CD4-positive, alpha-beta T cell (primary cell): ENCODE data around the gene WDR72. TPM values are rescaled to one million over a fixed set of nuclear protein-coding genes. Genes with fewer than 3 reads are reported as not detected.

Experiments
- ATAC-seq: fragments of 200-7000 bp; cut with Tn5 transposase; one replicate; pipeline ENCODE4 v1.10.0; 2022; ENCODE audit warnings: mild to moderate bottlenecking; ENCODE audit not compliant: poor library complexity
- CTCF ChIA-PET: fragments of 350-600 bp; sonication (Branson Sonifier 250); formaldehyde crosslinking; loops from one replicate; lab custom pipeline; 2021; ENCODE audit warnings: antibody characterized with exemption, inconsistent platforms; lab: Charles Lee
- POLR2A ChIA-PET: fragments of 350-600 bp; sonication (Branson Sonifier 250); formaldehyde crosslinking; loops from one replicate; lab custom pipeline; 2021; ENCODE audit warnings: antibody characterized with exemption, inconsistent platforms; lab: Charles Lee
- DNase-seq, 14 experiments: peaks; one replicate each; pipeline ENCODE4 v3.0.0-alpha.2; 2013 to 2020; ENCODE audit warnings: mixed read lengths in 2 of 14
- H3K27ac ChIP-seq, 2 donors: one replicate each; pipeline versions ENCODE4 v1.5.1 to v1.7.0; 2013; ENCODE audit warnings: low read length in 2 of 2, low read depth in 1 of 2, mild to moderate bottlenecking in 1 of 2
- H3K27me3 ChIP-seq, 2 experiments: 1 replicate in 1 of 2; 2 replicates in 1 of 2; pipeline versions ENCODE4 v1.6.1 to v1.7.0; 2013; ENCODE audit warnings: low read length in 2 of 2, control low read depth in 1 of 2, mild to moderate bottlenecking in 1 of 2, moderate library complexity in 1 of 2; ENCODE audit not compliant: insufficient read depth in 2 of 2, control insufficient read depth in 1 of 2
- H3K36me3 ChIP-seq: one replicate; pipeline ENCODE4 v1.6.1; 2013; ENCODE audit warnings: low read length, control low read depth; ENCODE audit not compliant: insufficient read depth
- H3K4me1 ChIP-seq: one replicate; pipeline ENCODE4 v1.6.1; 2013; ENCODE audit warnings: low read length, control low read depth; ENCODE audit not compliant: insufficient read depth
- H3K4me3 ChIP-seq: one replicate; pipeline ENCODE4 v1.5.1; 2013; ENCODE audit warnings: mild to moderate bottlenecking, low read length, moderate library complexity
- H3K9me3 ChIP-seq, 2 experiments: 1 replicate in 1 of 2; 2 replicates in 1 of 2; pipeline versions ENCODE4 v1.6.1 to v1.7.0; 2013; ENCODE audit warnings: low read length in 2 of 2, mild to moderate bottlenecking in 2 of 2, control low read depth in 1 of 2, moderate library complexity in 1 of 2; ENCODE audit not compliant: control insufficient read depth in 1 of 2, insufficient read depth in 1 of 2
- H3K27ac Mint-ChIP-seq: one replicate; pipeline ENCODE4 v1.8.0; 2020; ENCODE audit warnings: mixed read lengths
- H3K27me3 Mint-ChIP-seq: one replicate; pipeline ENCODE4 v1.8.0; 2021; ENCODE audit warnings: mixed read lengths
- H3K36me3 Mint-ChIP-seq: one replicate; pipeline ENCODE4 v1.8.0; 2021; ENCODE audit warnings: low read depth, mixed read lengths
- H3K4me1 Mint-ChIP-seq: one replicate; pipeline ENCODE4 v1.8.0; 2021; ENCODE audit warnings: low read depth, mixed read lengths
- H3K4me3 Mint-ChIP-seq: one replicate; pipeline ENCODE4 v1.8.0; 2020; ENCODE audit warnings: mild to moderate bottlenecking, mixed read lengths
- H3K9me3 Mint-ChIP-seq: one replicate; pipeline ENCODE4 v1.8.0; 2020; ENCODE audit warnings: mixed read lengths
- intact Hi-C, 2 experiments: fragments of 100-400 bp; cut with DNase I in 1 of 2; cut with micrococcal nuclease in 1 of 2; formaldehyde crosslinking; loops; one replicate each; pipeline versions ENCODE4 v1.15.1 to v1.9.0; 2023 to 2025; cut with DNase I, micrococcal nuclease
- total RNA-seq, 174 experiments: library from RNA in 2 of 174; stranded (reverse) in 2 of 174; gene quantifications; one replicate each; pipeline ENCODE4 v1.2.3 and lab custom pipeline; 2021 to 2026
- TF ChIP-seq, protein P1 (sequence below): fragments of 200-600 bp; IDR thresholded peaks from one replicate; pipeline ENCODE4 v1.8.0; 2022; ENCODE audit warnings: antibody characterized with exemption, mild to moderate bottlenecking

WDR72 gene
- total RNA-seq, 2 experiments from 2014 or later, result not detected

GRCh38 chr15:53588773-53589172, 170.7 kb downstream of the WDR72 start:
- intact Hi-C loops, result no loop called here
- H3K4me1 Mint-ChIP-seq, result no peaks in the 10 kb centered on the region
- no peak for DNase-seq

DNA sequence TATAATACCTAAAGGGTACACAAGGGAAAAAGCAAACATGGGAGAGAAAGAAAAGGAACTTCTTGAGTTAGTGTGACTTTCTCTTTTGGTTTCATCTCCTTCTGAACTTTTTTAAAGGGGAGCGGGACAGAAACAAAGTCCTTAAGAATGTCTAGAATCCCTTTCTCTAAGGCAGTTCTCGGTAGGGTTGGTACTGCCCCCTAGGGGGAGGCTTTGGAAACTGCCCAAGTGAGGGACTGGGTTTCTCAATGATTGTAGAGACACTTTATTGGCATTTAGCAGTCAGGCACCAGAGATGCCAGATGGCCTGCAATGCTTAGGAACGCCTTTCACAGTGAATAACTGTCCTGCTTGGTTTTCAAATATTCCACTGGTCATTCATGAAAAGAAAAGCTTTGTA, 172.7 kb downstream of the WDR72 start:
- CTCF ChIA-PET, result no interaction called here
- Mint-ChIP-seq H3K27ac (no peak overlapping the region), H3K27me3 (no peaks in the 10 kb centered on the region), H3K9me3 (no peaks in the 10 kb centered on the region), H3K36me3 (no peaks in the 10 kb centered on the region), H3K4me3 (no peak overlapping the region), H3K4me1 (no peaks in the 10 kb centered on the region)
- no peak for DNase-seq
- no peak overlapping the region for H3K4me3 ChIP-seq
- intact Hi-C loops, result no loop called here
- TF ChIP-seq, protein P1, sequence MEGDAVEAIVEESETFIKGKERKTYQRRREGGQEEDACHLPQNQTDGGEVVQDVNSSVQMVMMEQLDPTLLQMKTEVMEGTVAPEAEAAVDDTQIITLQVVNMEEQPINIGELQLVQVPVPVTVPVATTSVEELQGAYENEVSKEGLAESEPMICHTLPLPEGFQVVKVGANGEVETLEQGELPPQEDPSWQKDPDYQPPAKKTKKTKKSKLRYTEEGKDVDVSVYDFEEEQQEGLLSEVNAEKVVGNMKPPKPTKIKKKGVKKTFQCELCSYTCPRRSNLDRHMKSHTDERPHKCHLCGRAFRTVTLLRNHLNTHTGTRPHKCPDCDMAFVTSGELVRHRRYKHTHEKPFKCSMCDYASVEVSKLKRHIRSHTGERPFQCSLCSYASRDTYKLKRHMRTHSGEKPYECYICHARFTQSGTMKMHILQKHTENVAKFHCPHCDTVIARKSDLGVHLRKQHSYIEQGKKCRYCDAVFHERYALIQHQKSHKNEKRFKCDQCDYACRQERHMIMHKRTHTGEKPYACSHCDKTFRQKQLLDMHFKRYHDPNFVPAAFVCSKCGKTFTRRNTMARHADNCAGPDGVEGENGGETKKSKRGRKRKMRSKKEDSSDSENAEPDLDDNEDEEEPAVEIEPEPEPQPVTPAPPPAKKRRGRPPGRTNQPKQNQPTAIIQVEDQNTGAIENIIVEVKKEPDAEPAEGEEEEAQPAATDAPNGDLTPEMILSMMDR, result no peak
- POLR2A ChIA-PET, result no interaction called here
- no peaks in the 10 kb centered on the region for H3K27me3 ChIP-seq
- no peak for ATAC-seq
- no peaks in the 10 kb centered on the region for H3K4me1 ChIP-seq
- no peak overlapping the region for H3K27ac ChIP-seq
- no peaks in the 10 kb centered on the region for H3K9me3 ChIP-seq
- no peaks in the 10 kb centered on the region for H3K36me3 ChIP-seq

More at GRCh38 chr15:53588773-53589172, 170.7 kb downstream of the WDR72 start:
- Histone ChIP-seq H3K36me3 (no peaks in the 10 kb centered on the region), H3K9me3 (no peaks in the 10 kb centered on the region), H3K4me3 (no peak overlapping the region), H3K27me3 (no peaks in the 10 kb centered on the region), H3K4me1 (no peaks in the 10 kb centered on the region), H3K27ac (no peak overlapping the region)
- H3K36me3 Mint-ChIP-seq, result no peaks in the 10 kb centered on the region
- no peak overlapping the region for H3K4me3 Mint-ChIP-seq
- no peak for ATAC-seq
- ChIA-PET POLR2A (no interaction called here), CTCF (no interaction called here)
- TF ChIP-seq, protein P1, result no peak
- H3K27me3 Mint-ChIP-seq, result no peaks in the 10 kb centered on the region
- H3K27ac Mint-ChIP-seq, result no peak overlapping the region
- H3K9me3 Mint-ChIP-seq, result no peaks in the 10 kb centered on the region

- Histone ChIP-seq H3K4me3 (no peak overlapping the region), H3K27me3 (no peaks in the 10 kb centered on the region), H3K36me3 (no peaks in the 10 kb centered on the region), H3K4me1 (no peaks in the 10 kb centered on the region), H3K27ac (no peak overlapping the region), H3K9me3 (no peaks in the 10 kb centered on the region)
- Mint-ChIP-seq H3K4me1 (no peaks in the 10 kb centered on the region), H3K4me3 (no peak overlapping the region), H3K36me3 (no peaks in the 10 kb centered on the region), H3K27me3 (no peaks in the 10 kb centered on the region), H3K27ac (no peak overlapping the region), H3K9me3 (no peaks in the 10 kb centered on the region)
- TF ChIP-seq, protein P1, result no peak
- ATAC-seq (no peak), DNase-seq (no peak)
- intact Hi-C loops, result no loop called here
- CTCF ChIA-PET, result no interaction called here
- POLR2A ChIA-PET, result no interaction called here
These were observed 177.9 kb downstream of the WDR72 start for GRCh38 chr15:53581513-53581912.
